ENCODE measurements around the gene PROX2. TPM values are rescaled to one million over a fixed set of nuclear protein-coding genes. Genes with fewer than 3 reads are reported as not detected.

PROX2 gene
- polyA plus RNA-seq, 1 donor (not counting 4 experiments of a cell fraction or from before 2014, with no cell fraction given): not detected

DNA sequence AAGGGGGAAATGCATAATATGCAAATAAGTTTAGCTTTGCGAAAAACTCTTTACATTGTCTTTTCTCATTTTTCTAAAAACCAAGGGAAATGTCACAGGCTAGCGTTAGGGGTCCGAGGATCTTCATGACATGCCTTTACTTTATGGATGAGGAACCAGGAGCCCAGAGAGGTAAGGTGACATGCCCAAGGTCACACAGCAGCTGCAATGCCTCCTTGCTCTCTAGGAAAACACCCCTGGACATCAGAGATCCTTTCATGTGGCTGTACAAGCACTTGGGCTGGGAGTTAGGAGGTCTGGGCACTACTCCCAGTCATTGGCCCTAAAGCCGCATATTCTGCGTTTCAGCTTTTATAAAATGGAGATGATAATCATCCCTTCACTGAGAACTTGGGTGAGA lies 741 bp downstream of the PROX2 start:
- FAIRE-seq: no peak
- dilution Hi-C loops (cut with MboI; ENCODE audit: extremely low pct_ligation_motif_present, low sequenced_read_pairs): no loop called here
- no peak overlapping the region for H3K27ac ChIP-seq (ENCODE audit: control insufficient read depth, insufficient read depth, low read length)

DNA sequence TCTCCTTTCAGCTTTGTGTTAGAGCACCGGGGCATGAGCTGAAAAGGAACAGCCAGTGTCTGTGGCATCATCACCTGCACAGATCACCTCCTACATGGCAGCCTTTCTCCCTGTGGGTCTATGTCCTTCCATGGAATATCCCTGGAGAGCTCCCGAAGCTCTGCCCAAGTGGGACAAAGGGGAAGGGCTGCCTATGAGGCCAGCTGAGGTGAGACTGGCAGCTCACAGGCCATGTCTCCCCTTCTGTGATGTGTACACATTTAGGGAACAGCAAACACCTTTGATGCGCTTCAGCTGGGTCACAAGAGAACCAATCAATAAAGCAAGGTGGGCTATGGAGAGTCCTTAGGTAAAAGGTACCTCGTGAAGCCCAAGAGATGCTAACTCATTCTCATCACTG lies 4.1 kb downstream of the PROX2 start:
- Histone ChIP-seq H3K36me3 (ENCODE audit: control insufficient read depth in 2 of 2, extremely low read depth in 1 of 2, insufficient read depth in 2 of 2, low read length in 2 of 2) (no peaks in the 10 kb centered on the region), H3K9me1 (ENCODE audit: control insufficient read depth, extremely low read depth, insufficient read depth, low read length) (no peaks in the 10 kb centered on the region), H3K4me1 (ENCODE audit: control insufficient read depth, extremely low read depth, insufficient read depth, low read length) (no peaks in the 10 kb centered on the region), H3K4me3 (ENCODE audit: control insufficient read depth in 2 of 3, extremely low read depth in 1 of 3, insufficient read depth in 2 of 3, low read depth in 1 of 3, low read length in 3 of 3) (no peak overlapping the region), H3K9me3 (ENCODE audit: control insufficient read depth, low read depth, low read length) (no peaks in the 10 kb centered on the region), H3K9ac (ENCODE audit: control insufficient read depth, extremely low read depth, insufficient read depth, low read length) (no peak overlapping the region), H4K20me1 (ENCODE audit: control insufficient read depth, extremely low read depth, insufficient read depth, low read length) (no peaks in the 10 kb centered on the region), H3K79me2 (ENCODE audit: control insufficient read depth, insufficient read depth, low read length) (no peaks in the 10 kb centered on the region), H2AFZ (ENCODE audit: control insufficient read depth, low read length) (no peak overlapping the region), H3K27me3 (ENCODE audit: control insufficient read depth, extremely low read depth, insufficient read depth, low read length) (peaks cover 4% of the 10 kb centered on the region), H3K27ac (ENCODE audit: control insufficient read depth, insufficient read depth, low read length) (no peak overlapping the region), H3K4me2 (ENCODE audit: control insufficient read depth, extremely low read depth, insufficient read depth, low read depth, low read length) (no peak overlapping the region)
- dilution Hi-C loops (cut with MboI; ENCODE audit: extremely low pct_ligation_motif_present, low sequenced_read_pairs): no loop called here
- FAIRE-seq (no peak), DNase-seq (ENCODE audit: low read depth, low spot score) (no peak)
- no peak for TF ChIP-seq EZH2 (IDR thresholded peaks at IDR 0.05; ENCODE audit: low read length)
- TF ChIP-seq, protein P1, sequence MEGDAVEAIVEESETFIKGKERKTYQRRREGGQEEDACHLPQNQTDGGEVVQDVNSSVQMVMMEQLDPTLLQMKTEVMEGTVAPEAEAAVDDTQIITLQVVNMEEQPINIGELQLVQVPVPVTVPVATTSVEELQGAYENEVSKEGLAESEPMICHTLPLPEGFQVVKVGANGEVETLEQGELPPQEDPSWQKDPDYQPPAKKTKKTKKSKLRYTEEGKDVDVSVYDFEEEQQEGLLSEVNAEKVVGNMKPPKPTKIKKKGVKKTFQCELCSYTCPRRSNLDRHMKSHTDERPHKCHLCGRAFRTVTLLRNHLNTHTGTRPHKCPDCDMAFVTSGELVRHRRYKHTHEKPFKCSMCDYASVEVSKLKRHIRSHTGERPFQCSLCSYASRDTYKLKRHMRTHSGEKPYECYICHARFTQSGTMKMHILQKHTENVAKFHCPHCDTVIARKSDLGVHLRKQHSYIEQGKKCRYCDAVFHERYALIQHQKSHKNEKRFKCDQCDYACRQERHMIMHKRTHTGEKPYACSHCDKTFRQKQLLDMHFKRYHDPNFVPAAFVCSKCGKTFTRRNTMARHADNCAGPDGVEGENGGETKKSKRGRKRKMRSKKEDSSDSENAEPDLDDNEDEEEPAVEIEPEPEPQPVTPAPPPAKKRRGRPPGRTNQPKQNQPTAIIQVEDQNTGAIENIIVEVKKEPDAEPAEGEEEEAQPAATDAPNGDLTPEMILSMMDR (optimal IDR thresholded peaks at IDR 0.05 in 1 of 3, IDR thresholded peaks at IDR 0.05 in 1 of 3, conservative IDR thresholded peaks at IDR 0.05 in 1 of 3; ENCODE audit: extremely low read depth in 1 of 3, insufficient read depth in 2 of 3, low read length in 3 of 3): no peak

More for the DNA sequence above, 741 bp downstream of the PROX2 start:
- TF ChIP-seq, protein P1 (optimal IDR thresholded peaks at IDR 0.05 in 1 of 3, IDR thresholded peaks at IDR 0.05 in 1 of 3, conservative IDR thresholded peaks at IDR 0.05 in 1 of 3; ENCODE audit: extremely low read depth in 1 of 3, insufficient read depth in 2 of 3, low read length in 3 of 3): no peak
- TF ChIP-seq EZH2 (IDR thresholded peaks at IDR 0.05; ENCODE audit: low read length): no peak
- Histone ChIP-seq H3K79me2 (ENCODE audit: control insufficient read depth, insufficient read depth, low read length) (no peaks in the 10 kb centered on the region), H3K27me3 (ENCODE audit: control insufficient read depth, extremely low read depth, insufficient read depth, low read length) (peaks cover 4% of the 10 kb centered on the region), H3K9ac (ENCODE audit: control insufficient read depth, extremely low read depth, insufficient read depth, low read length) (no peak overlapping the region), H4K20me1 (ENCODE audit: control insufficient read depth, extremely low read depth, insufficient read depth, low read length) (no peaks in the 10 kb centered on the region), H3K9me3 (ENCODE audit: control insufficient read depth, low read depth, low read length) (no peaks in the 10 kb centered on the region), H3K4me2 (ENCODE audit: control insufficient read depth, extremely low read depth, insufficient read depth, low read depth, low read length) (no peak overlapping the region), H3K4me1 (ENCODE audit: control insufficient read depth, extremely low read depth, insufficient read depth, low read length) (no peaks in the 10 kb centered on the region), H3K9me1 (ENCODE audit: control insufficient read depth, extremely low read depth, insufficient read depth, low read length) (no peaks in the 10 kb centered on the region), H3K36me3 (ENCODE audit: control insufficient read depth in 2 of 2, extremely low read depth in 1 of 2, insufficient read depth in 2 of 2, low read length in 2 of 2) (no peaks in the 10 kb centered on the region), H3K4me3 (ENCODE audit: control insufficient read depth in 2 of 3, extremely low read depth in 1 of 3, insufficient read depth in 2 of 3, low read depth in 1 of 3, low read length in 3 of 3) (no peak overlapping the region), H2AFZ (ENCODE audit: control insufficient read depth, low read length) (no peak overlapping the region)
- no peak for DNase-seq (ENCODE audit: low read depth, low spot score)
